SH-SY5Y (cell line): ENCODE results near the gene CFAP126.

Experiments
- GATA2 ChIP-seq: IDR thresholded peaks from 2 replicates; pipeline ENCODE4 v1.6.1; 2011; ENCODE audit warnings: mild to moderate bottlenecking, low read depth, low read length
- GATA3 ChIP-seq: IDR thresholded peaks from 2 replicates; pipeline ENCODE4 v1.6.1; 2011; ENCODE audit warnings: low read depth, mild to moderate bottlenecking, low read length, moderate library complexity

- TF ChIP-seq GATA2 (no peak), GATA3 (no peak)
Observed at GRCh38 chr1:161357073-161357472, 10.6 kb downstream of the CFAP126 start.
